ENCODE data around the gene FHL1.

The FHL1 gene

GRCh38 chrX:136196691-136197155 lies 49.4 kb downstream of the FHL1 start:
- Histone ChIP-seq H3K27me3 (ENCODE audit: insufficient read depth, low read length) (no peaks in the 10 kb centered on the region), H3K4me1 (ENCODE audit: control insufficient read depth, insufficient read depth, low read length, unreplicated experiment) (peaks cover 46% of the 10 kb centered on the region), H3K36me3 (ENCODE audit: insufficient read depth, low read length) (no peaks in the 10 kb centered on the region), H3K27ac (ENCODE audit: low read depth, low read length) (no peak overlapping the region), H3K4me3 (ENCODE audit: low read depth, low read length) (no peak overlapping the region), H2AFZ (ENCODE audit: low read length, unreplicated experiment) (no peak overlapping the region), H3K79me2 (ENCODE audit: control insufficient read depth, insufficient read depth, low read length, unreplicated experiment) (peaks cover 7% of the 10 kb centered on the region)

- Histone ChIP-seq H3K4me1 (ENCODE audit: control insufficient read depth, insufficient read depth, low read length, unreplicated experiment) (peaks cover 41% of the 10 kb centered on the region), H3K4me3 (ENCODE audit: low read depth, low read length) (no peak overlapping the region), H2AFZ (ENCODE audit: low read length, unreplicated experiment) (no peak overlapping the region), H3K79me2 (ENCODE audit: control insufficient read depth, insufficient read depth, low read length, unreplicated experiment) (peaks cover 7% of the 10 kb centered on the region), H3K27me3 (ENCODE audit: insufficient read depth, low read length) (no peaks in the 10 kb centered on the region), H3K36me3 (ENCODE audit: insufficient read depth, low read length) (no peaks in the 10 kb centered on the region), H3K27ac (ENCODE audit: low read depth, low read length) (no peak overlapping the region; the same call in 1 of the 2 replicates)
Measured at GRCh38 chrX:136198010-136198409, 50.7 kb downstream of the FHL1 start.

GRCh38 chrX:136198678-136199243 lies 51.4 kb downstream of the FHL1 start:
- Histone ChIP-seq H3K27ac (ENCODE audit: low read depth, low read length) (peak overlapping the region; percentile 39), H2AFZ (ENCODE audit: low read length, unreplicated experiment) (no peak overlapping the region), H3K27me3 (ENCODE audit: insufficient read depth, low read length) (no peaks in the 10 kb centered on the region), H3K36me3 (ENCODE audit: insufficient read depth, low read length) (no peaks in the 10 kb centered on the region), H3K4me1 (ENCODE audit: control insufficient read depth, insufficient read depth, low read length, unreplicated experiment) (peaks cover 41% of the 10 kb centered on the region), H3K79me2 (ENCODE audit: control insufficient read depth, insufficient read depth, low read length, unreplicated experiment) (peaks cover 7% of the 10 kb centered on the region), H3K4me3 (ENCODE audit: low read depth, low read length) (no peak overlapping the region)

- Histone ChIP-seq H3K79me2 (ENCODE audit: control insufficient read depth, insufficient read depth, low read length, unreplicated experiment) (peaks cover 2% of the 10 kb centered on the region), H3K36me3 (ENCODE audit: insufficient read depth, low read length) (no peaks in the 10 kb centered on the region), H3K4me3 (ENCODE audit: low read depth, low read length) (no peak overlapping the region), H3K27ac (ENCODE audit: low read depth, low read length) (peak overlapping the region; percentile 39), H2AFZ (ENCODE audit: low read length, unreplicated experiment) (no peak overlapping the region), H3K27me3 (ENCODE audit: insufficient read depth, low read length) (no peaks in the 10 kb centered on the region), H3K4me1 (ENCODE audit: control insufficient read depth, insufficient read depth, low read length, unreplicated experiment) (peaks cover 44% of the 10 kb centered on the region)
Measured at GRCh38 chrX:136199365-136199764, 52.0 kb downstream of the FHL1 start.

- no peak overlapping the region for H3K27ac ChIP-seq (ENCODE audit: low read depth, low read length)
- no peak overlapping the region for H3K4me3 ChIP-seq (ENCODE audit: low read depth, low read length)
- H3K4me1 ChIP-seq (ENCODE audit: control insufficient read depth, insufficient read depth, low read length, unreplicated experiment), result peaks cover 54% of the 10 kb centered on the region
- H3K36me3 ChIP-seq (ENCODE audit: insufficient read depth, low read length), result no peaks in the 10 kb centered on the region
- H3K27me3 ChIP-seq (ENCODE audit: insufficient read depth, low read length), result no peaks in the 10 kb centered on the region
- H2AFZ ChIP-seq (ENCODE audit: low read length, unreplicated experiment), result no peak overlapping the region
- peaks cover 2% of the 10 kb centered on the region for H3K79me2 ChIP-seq (ENCODE audit: control insufficient read depth, insufficient read depth, low read length, unreplicated experiment)
Measured at GRCh38 chrX:136200466-136200865, 53.1 kb downstream of the FHL1 start.

GRCh38 chrX:136201601-136202000 lies 54.3 kb downstream of the FHL1 start:
- no peaks in the 10 kb centered on the region for H3K27me3 ChIP-seq (ENCODE audit: insufficient read depth, low read length)

GRCh38 chrX:136202889-136203288 lies 55.6 kb downstream of the FHL1 start:
- Histone ChIP-seq H2AFZ (ENCODE audit: low read length, unreplicated experiment) (no peak overlapping the region), H3K4me3 (ENCODE audit: low read depth, low read length) (peak overlapping the region; percentile 43; the same call in 1 of the 2 replicates), H3K36me3 (ENCODE audit: insufficient read depth, low read length) (no peaks in the 10 kb centered on the region), H3K79me2 (ENCODE audit: control insufficient read depth, insufficient read depth, low read length, unreplicated experiment) (peaks cover 2% of the 10 kb centered on the region), H3K4me1 (ENCODE audit: control insufficient read depth, insufficient read depth, low read length, unreplicated experiment) (peaks cover 52% of the 10 kb centered on the region), H3K27ac (ENCODE audit: low read depth, low read length) (peak overlapping the region; percentile 88), H3K27me3 (ENCODE audit: insufficient read depth, low read length) (no peaks in the 10 kb centered on the region)

More at GRCh38 chrX:136201601-136202000, 54.3 kb downstream of the FHL1 start:
- Histone ChIP-seq H3K79me2 (ENCODE audit: control insufficient read depth, insufficient read depth, low read length, unreplicated experiment) (peaks cover 2% of the 10 kb centered on the region), H2AFZ (ENCODE audit: low read length, unreplicated experiment) (no peak overlapping the region), H3K36me3 (ENCODE audit: insufficient read depth, low read length) (no peaks in the 10 kb centered on the region), H3K4me3 (ENCODE audit: low read depth, low read length) (no peak overlapping the region), H3K4me1 (ENCODE audit: control insufficient read depth, insufficient read depth, low read length, unreplicated experiment) (peaks cover 55% of the 10 kb centered on the region), H3K27ac (ENCODE audit: low read depth, low read length) (no peak overlapping the region)

- H3K79me2 ChIP-seq (ENCODE audit: control insufficient read depth, insufficient read depth, low read length, unreplicated experiment), result peaks cover 2% of the 10 kb centered on the region
- H3K36me3 ChIP-seq (ENCODE audit: insufficient read depth, low read length), result no peaks in the 10 kb centered on the region
- no peaks in the 10 kb centered on the region for H3K27me3 ChIP-seq (ENCODE audit: insufficient read depth, low read length)
- peak overlapping the region; percentile 43; the same call in 1 of the 2 replicates for H3K4me3 ChIP-seq (ENCODE audit: low read depth, low read length)
- no peak overlapping the region for H2AFZ ChIP-seq (ENCODE audit: low read length, unreplicated experiment)
- peaks cover 48% of the 10 kb centered on the region for H3K4me1 ChIP-seq (ENCODE audit: control insufficient read depth, insufficient read depth, low read length, unreplicated experiment)
- H3K27ac ChIP-seq (ENCODE audit: low read depth, low read length), result peak overlapping the region; percentile 88
Measured at GRCh38 chrX:136203438-136203837, 56.1 kb downstream of the FHL1 start.

GRCh38 chrX:136203951-136204350 lies 56.6 kb downstream of the FHL1 start:
- Histone ChIP-seq H2AFZ (ENCODE audit: low read length, unreplicated experiment) (no peak overlapping the region), H3K4me1 (ENCODE audit: control insufficient read depth, insufficient read depth, low read length, unreplicated experiment) (peaks cover 45% of the 10 kb centered on the region), H3K4me3 (ENCODE audit: low read depth, low read length) (no peak overlapping the region), H3K36me3 (ENCODE audit: insufficient read depth, low read length) (no peaks in the 10 kb centered on the region), H3K79me2 (ENCODE audit: control insufficient read depth, insufficient read depth, low read length, unreplicated experiment) (peaks cover 2% of the 10 kb centered on the region), H3K27ac (ENCODE audit: low read depth, low read length) (peak overlapping the region; percentile 88), H3K27me3 (ENCODE audit: insufficient read depth, low read length) (no peaks in the 10 kb centered on the region)

- peaks cover 1% of the 10 kb centered on the region for H3K79me2 ChIP-seq (ENCODE audit: control insufficient read depth, insufficient read depth, low read length, unreplicated experiment)
- H3K4me3 ChIP-seq (ENCODE audit: low read depth, low read length), result peak overlapping the region; percentile 54; the same call in 1 of the 2 replicates
- H3K4me1 ChIP-seq (ENCODE audit: control insufficient read depth, insufficient read depth, low read length, unreplicated experiment), result peaks cover 42% of the 10 kb centered on the region
- H2AFZ ChIP-seq (ENCODE audit: low read length, unreplicated experiment), result no peak overlapping the region
- peak overlapping the region; percentile 88 for H3K27ac ChIP-seq (ENCODE audit: low read depth, low read length)
- no peaks in the 10 kb centered on the region for H3K36me3 ChIP-seq (ENCODE audit: insufficient read depth, low read length)
- no peaks in the 10 kb centered on the region for H3K27me3 ChIP-seq (ENCODE audit: insufficient read depth, low read length)
Measured at GRCh38 chrX:136204571-136204970, 57.2 kb downstream of the FHL1 start.

GRCh38 chrX:136205882-136206380 lies 58.6 kb downstream of the FHL1 start:
- H3K36me3 ChIP-seq (ENCODE audit: insufficient read depth, low read length), result no peaks in the 10 kb centered on the region
- no peaks in the 10 kb centered on the region for H3K79me2 ChIP-seq (ENCODE audit: control insufficient read depth, insufficient read depth, low read length, unreplicated experiment)
- no peak overlapping the region for H3K4me3 ChIP-seq (ENCODE audit: low read depth, low read length)
- H3K27ac ChIP-seq (ENCODE audit: low read depth, low read length), result no peak overlapping the region
- H3K27me3 ChIP-seq (ENCODE audit: insufficient read depth, low read length), result no peaks in the 10 kb centered on the region
- H2AFZ ChIP-seq (ENCODE audit: low read length, unreplicated experiment), result no peak overlapping the region
- H3K4me1 ChIP-seq (ENCODE audit: control insufficient read depth, insufficient read depth, low read length, unreplicated experiment), result peaks cover 37% of the 10 kb centered on the region
